ENCODE data around the gene CDC42BPG.
A peak's percentile ranks its signal among the peaks of the same experiment; 100 is the strongest.

GRCh38 chr11:64870176-64870892, 25.9 kb upstream of the CDC42BPG start:
- TF ChIP-seq POLR2AphosphoS5 (IDR thresholded peaks at IDR 0.05; ENCODE audit: control insufficient read depth, insufficient read depth, low read depth, low read length), result peak; percentile 42; the same call in 1 of the 2 replicates
- no peak for TF ChIP-seq TAF1 (IDR thresholded peaks at IDR 0.05; ENCODE audit: control insufficient read depth, extremely low read depth, insufficient read depth, low read length, severe bottlenecking)
- TF ChIP-seq CTCF (IDR thresholded peaks at IDR 0.05 in 2 of 3, conservative IDR thresholded peaks at IDR 0.05 in 1 of 3; ENCODE audit: insufficient read depth in 2 of 3, low read depth in 1 of 3, low read length in 3 of 3), result no peak
- TF ChIP-seq ATF1 (CRISPR knock-in tag; IDR thresholded peaks at IDR 0.05), result no peak
- TF ChIP-seq ATF1 (tag; IDR thresholded peaks at IDR 0.05), result peak; percentile 49
- no peak for TF ChIP-seq ZEB2 (IDR thresholded peaks at IDR 0.05)
- no peak for TF ChIP-seq ZNF274 (IDR thresholded peaks at IDR 0.05; ENCODE audit: borderline replicate concordance, low read depth, low read length)

Data from K562 (cell line).